Fibroblast of mammary gland (primary cell): Measurements from ENCODE around the gene LPP.

Experiments
- DNase-seq: peaks from one replicate; pipeline ENCODE4 v3.0.0-alpha.2; 2010; ENCODE audit warnings: low read depth
- H3K4me3 ChIP-seq: 2 replicates; pipeline ENCODE4 v1.5.1; 2011; ENCODE audit warnings: low read depth, mild to moderate bottlenecking, low read length, moderate library complexity; ENCODE audit not compliant: control insufficient read depth
- CTCF ChIP-seq: conservative IDR thresholded peaks from 2 replicates; pipeline ENCODE4 v1.5.1; 2011; ENCODE audit warnings: low read depth, low read length, inconsistent platforms; ENCODE audit not compliant: control insufficient read depth, insufficient read depth

The LPP gene

DNA sequence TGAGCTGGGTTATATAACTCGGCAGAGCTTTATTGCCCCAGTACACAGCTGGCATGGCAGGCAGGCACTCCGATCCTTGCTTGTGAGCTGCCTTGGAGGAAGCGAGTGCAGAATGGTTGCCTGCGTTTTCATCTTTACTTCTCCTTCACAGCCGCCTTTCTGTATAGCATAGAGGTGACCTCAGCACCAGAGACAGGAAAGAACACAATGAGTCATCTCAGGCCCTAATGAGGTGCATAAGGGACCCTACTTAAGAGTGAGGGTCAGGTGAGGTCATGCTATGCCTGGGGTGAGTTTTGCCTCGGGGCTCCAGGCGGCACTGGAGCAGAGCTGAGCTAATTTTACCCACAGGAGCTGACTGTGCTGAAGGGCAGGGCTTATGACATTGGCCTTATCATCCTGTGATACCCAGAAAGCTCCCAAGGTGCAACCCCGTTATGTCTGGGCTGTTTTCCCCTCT lies 43.5 kb downstream of the LPP start:
- no peak for DNase-seq
- TF ChIP-seq CTCF: no peak

DNA sequence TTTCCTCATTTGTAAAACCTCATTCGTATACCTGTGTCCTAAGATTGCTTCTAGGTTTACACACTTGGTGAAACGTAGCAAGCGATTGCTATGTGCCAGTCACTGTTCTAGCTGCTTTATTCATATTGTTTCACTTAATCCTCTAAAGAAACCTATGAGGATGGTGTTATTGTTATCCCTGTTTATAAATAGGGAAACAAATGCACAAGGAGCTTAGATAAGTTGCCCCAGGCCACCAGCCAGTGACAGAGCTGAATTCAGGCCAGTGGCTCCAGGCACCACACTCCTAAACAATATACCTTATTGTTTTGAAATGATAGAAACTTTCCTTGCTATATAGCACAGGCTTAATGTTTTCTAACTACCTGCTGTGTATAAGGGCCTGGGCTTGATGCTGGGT lies 44.0 kb downstream of the LPP start:
- DNase-seq: no peak
- TF ChIP-seq CTCF: no peak
- no peak overlapping the region for H3K4me3 ChIP-seq

More for the DNA sequence above, 43.5 kb downstream of the LPP start:
- no peak overlapping the region for H3K4me3 ChIP-seq

GRCh38 chr3:188198760-188199327 lies 44.9 kb downstream of the LPP start:
- H3K4me3 ChIP-seq: no peak overlapping the region
- no peak for DNase-seq
- no peak for TF ChIP-seq CTCF

DNA sequence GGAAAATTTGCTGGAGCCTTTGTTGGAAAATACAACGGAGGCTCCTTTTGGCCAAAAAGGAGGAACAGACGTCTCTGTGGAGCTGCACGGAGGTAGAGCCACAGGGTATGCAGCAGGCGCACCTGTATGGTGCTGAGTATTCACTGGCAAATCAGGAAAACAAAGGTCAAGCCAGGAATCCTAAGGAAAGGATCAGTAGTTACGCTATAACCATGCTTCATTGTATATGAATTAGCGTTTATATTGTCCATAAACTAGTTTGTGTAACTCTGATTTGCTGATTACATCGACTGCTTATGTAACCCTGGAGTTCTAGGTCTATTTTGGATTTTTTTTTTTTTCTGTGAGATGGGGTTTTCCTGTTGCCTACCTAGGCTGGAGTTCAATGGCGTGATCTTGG lies 45.4 kb downstream of the LPP start:
- no peak for DNase-seq
- H3K4me3 ChIP-seq: no peak overlapping the region
- no peak for TF ChIP-seq CTCF

GRCh38 chr3:188200481-188200880 lies 46.5 kb downstream of the LPP start:
- no peak overlapping the region for H3K4me3 ChIP-seq
- no peak for DNase-seq
- TF ChIP-seq CTCF: no peak

GRCh38 chr3:188202358-188203138 lies 48.6 kb downstream of the LPP start:
- no peak overlapping the region for H3K4me3 ChIP-seq
- TF ChIP-seq CTCF: no peak
- no peak for DNase-seq
